CD4-positive, alpha-beta T cell treated with Interleukin-6 at 100 ng/mL for 8 hours (primary cell): ENCODE measurements around the gene FGF10.

Source experiments
- DNase-seq: peaks from one replicate; pipeline ENCODE4 v3.0.0-alpha.2; 2020; ENCODE audit warnings: mixed read lengths, low spot score

FGF10 gene

DNA sequence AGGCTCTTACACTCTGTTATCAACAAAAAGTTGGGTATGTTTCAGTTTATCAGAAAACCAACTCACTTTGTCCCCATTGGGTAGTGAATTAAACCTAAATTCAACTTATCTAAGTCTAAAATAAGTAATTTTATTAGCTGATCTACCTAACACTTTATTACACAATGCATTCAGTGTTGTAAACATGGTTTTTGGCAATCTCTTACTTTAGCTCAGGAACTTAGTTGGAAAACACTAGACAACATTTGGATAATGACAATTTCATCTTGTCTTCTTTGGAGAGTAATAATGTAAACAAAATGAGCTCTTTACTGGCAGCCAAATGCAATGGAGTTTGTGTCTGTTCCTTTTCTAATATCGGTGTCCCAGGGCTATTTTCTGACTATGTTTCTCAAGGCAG, 33.0 kb downstream of the FGF10 start:
- no peak for DNase-seq

DNA sequence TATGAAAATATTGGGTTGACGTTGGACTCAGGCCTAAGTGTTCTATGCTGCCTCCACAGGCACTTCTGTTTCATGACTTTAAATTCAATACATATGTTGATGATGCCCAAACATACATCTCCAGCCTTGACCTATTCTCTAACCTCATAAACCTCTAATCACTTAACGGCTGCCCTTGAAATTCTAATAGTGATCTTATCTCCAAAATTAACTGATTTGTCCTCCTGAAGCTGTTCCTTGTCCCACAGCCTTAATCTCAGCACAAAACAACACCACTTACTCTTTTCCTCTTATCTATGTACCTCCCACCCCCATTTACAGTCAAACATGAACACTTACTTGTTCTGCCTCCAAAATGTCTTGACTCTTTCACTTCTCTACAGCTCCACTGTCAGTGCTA, 43.3 kb downstream of the FGF10 start:
- DNase-seq: no peak

DNA sequence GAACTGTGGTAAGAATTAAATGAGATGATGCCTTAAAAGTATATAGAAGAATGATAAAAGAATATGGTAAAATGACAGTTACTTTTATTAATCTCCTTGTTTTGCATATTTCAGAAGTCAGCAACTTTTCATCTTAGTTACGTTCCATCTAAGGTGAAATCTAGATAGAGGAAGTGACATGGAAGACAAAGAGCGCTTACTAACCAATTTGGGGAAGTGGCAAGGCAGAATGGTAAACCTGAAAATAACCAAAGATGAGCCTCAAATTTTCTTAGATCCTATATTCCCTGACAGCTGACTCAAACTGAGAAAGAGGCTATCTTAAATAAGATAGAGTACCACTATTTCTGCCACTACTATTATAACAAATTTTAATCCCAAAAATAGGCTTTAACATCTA, 52.5 kb downstream of the FGF10 start:
- DNase-seq: no peak

DNA sequence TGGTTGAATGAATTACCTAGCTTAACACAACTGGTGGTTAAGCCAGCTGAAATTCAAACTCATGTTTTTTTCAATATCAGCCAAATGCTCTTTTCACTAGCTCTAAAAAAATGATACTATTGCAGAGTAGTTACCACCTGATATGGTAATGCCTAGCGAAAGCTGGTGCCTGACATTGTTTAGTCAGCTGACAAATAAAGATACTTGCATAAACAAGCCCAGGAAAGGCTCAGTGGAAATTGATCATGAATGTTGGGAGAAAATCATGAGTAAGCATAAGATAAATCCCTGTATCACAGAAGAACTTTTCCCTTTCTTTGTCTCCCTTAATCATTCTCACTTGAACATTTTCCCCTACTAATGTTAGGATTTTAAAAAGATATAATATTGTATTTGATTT, 54.6 kb downstream of the FGF10 start:
- DNase-seq: no peak

DNA sequence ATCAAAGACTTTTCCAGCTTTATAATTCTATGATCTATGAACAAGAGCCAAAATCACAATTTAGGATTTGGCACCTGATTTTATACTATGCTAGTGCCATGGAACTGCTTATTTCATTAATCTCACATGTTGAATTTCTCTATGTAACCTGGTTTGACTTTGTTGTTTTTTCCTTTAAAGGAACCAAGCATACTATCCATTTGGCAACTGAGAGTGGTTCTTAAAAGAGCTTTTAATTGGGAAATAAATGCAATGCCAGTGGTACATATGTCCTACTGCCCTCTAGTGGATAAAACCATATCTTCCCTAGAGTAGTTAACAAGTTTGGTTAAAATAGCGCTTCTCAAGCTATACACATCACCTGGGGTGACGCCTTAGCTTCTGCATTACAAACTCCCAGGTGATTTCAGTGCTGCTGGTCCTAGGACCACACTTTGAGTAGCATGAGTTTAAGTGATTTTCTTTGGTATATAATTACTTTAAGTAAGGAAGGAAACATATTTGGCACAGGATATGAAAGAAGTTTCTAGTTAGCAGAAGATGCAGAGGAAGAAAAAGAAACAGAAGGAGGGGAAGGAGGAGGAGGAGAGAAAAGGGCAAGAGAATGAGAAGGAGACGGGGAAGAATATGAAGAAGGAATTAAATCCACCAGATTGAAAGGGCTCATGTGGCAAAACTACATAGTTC, 56.8 kb downstream of the FGF10 start:
- no peak for DNase-seq

DNA sequence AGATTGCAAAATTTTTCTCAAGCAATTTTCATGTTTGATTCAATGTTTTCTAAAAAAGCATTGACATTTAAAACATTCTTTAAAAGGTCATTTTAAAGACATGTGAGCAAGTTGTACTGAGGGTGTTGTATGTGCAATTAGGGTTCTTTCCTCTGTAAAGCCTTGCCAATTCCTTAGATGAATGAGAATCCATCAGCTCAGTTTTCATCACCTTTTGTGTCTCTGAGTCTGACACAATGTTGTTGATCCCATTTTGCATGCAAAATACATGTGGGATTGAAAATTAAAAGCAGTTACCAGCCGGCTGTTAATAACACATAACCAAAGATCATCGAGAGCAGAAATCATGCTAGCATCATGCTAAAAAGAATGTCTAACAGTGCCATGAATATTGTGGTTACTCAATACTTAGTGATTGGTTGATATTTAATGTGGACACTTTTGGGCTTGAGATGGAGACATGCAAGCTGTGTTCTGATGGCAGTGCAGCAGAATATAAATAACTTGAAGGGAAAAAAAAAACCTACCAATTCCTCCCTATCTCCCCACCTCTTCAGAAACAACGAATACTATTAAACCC, 57.7 kb downstream of the FGF10 start:
- DNase-seq: no peak

DNA sequence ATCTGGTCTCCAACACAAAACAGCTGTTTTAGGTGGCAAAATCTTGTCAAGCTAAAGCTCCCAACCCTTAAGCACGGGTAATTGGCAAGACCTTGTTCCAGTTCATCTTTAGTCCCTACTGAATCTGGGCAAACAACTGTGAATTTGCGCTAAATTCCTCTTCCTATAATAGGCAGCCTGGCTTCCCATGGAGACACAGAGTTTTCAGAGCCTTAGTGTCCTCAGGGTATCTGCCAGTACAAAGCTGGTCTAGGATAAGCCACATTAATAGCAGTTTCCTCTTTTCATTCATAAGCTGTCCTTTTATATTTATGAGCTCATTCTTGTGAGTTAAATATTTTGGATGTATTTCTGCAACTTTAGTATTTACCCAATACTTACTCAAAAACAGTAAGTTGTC, 59.5 kb downstream of the FGF10 start:
- no peak for DNase-seq

DNA sequence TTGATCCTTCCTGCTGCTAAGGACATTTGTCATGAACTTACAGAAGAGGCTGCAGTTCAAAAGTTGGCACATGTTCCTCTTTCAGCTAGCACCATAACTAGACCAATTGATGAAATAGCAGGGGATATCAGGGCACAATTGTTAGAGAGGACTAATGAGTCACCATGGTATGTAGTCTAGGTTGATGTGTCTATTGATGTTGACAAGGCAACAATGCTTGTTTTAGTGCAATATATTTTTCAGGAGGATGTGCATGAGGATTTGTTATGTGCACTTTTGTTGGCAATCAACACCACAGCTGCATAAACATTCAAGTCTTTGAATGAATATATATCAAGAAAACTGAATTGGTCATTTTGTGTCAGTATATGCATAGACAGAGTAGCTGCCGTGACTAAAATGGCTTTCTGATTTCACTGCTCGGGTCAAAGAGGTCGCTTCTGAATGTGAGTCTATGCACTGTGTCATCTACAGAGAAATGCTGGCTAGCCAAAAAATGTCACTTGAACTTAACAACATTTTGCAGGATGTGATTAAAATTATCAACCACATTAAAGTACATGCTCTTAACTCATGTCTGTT, 68.0 kb downstream of the FGF10 start:
- no peak for DNase-seq

DNA sequence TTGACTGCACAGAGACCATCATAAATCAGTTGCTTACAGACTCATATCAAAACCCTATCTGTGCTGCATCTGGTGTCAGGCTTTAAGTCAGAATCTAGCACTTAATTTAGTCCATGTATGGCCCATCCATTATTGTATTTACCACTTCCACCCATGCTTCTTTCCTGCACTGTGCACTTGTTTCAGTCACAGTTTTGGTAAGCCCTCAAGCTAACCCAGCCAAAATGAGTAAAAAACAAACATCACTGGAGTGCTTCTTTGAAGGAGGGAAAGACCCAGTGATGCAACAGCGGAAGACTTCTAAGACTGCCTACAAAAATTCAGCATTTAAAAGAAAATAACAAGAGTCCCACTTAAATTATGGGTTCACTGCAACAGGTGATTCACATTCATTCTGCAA, 69.0 kb downstream of the FGF10 start:
- DNase-seq: no peak

DNA sequence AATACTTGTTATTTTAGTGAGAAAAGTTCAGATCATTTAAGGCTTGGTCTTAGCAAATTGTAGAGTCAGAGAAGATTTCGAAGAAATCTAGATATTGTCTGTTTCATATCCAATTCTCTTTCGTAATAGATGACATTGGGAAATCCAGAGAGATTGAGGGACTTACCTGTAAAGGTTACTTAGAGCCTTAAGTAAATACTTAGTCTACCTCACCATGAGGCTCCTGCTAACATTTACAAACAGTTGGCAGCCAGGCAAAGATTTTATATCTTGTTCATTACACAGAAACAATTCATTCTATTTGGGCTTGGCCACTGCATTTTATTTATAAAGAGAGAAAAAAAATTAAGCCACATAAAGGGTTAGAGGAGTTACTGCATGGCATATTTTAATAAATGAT, 70.3 kb downstream of the FGF10 start:
- DNase-seq: no peak

DNA sequence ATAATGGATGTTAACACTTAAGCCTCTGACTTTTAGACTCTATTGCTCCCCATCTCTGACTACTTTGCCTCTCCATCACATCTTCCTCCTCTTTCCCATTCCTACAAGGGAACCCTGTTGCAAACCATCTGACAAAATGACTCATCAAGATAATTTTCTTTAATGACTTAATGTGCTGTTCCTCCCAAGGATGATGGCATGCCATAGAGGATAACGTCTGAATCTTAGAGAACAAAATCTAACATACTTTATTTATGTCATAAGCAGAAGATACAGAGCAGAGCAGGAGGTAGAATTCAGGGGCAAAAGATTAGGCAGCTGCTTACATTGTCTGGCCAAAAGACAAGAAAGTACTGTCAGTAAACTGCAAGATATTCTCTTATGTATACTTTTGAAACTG, 76.8 kb downstream of the FGF10 start:
- no peak for DNase-seq

DNA sequence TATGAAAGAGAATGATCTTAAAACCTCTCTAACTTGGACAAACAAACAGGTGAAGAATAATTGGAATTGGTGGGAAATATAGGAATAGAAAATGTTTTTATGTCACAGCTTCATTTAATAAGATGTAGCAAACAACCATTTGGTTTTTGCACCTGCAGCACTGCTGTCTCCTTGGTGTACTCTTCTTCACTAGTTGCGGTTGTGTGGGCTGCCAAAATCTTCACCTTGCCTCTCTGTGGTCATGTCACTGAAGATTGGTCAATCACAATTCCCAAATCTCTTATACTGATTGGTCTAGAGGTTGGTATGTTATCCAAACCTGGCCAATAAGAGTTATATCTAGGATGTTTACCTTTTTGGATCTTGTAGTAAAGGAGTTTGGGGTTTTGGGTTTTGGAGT, 88.7 kb downstream of the FGF10 start:
- DNase-seq: no peak

DNA sequence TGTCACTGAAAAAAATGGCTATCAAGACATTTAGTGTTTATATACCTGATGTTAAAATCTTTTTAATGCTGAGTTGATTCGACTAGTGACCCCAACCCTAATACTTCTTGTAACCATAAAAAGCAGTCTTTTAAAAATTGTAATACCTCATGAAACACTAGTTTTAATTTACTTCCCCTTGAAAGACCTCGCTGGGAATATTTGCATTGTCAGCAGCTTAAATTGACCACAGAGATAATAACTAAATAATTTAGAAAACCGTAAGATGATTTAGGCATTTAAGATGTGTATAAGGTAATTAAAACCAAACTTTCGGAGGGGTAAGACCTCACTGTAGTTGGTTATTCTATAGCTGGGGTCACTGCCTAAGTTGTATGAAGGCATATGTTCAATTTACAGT, 89.8 kb downstream of the FGF10 start:
- no peak for DNase-seq

DNA sequence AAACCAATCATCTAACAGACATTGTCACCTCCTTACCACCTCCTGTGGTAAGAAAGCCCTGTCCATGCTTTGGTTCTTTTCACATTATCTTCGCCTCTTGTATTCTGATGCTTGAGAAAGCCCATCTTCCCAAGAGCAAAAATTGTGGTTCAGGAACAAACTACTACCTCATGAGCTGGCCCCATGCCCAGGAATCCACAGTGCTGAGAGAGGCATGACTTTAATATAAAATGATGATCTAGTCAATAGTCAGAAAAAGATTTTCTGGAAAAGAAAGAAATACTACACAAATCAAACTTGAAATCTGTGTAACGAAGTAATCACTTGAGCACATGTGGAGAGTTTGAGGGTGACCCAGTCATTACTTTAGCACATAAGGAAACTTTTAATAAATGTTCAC, 94.7 kb downstream of the FGF10 start:
- DNase-seq: no peak

DNA sequence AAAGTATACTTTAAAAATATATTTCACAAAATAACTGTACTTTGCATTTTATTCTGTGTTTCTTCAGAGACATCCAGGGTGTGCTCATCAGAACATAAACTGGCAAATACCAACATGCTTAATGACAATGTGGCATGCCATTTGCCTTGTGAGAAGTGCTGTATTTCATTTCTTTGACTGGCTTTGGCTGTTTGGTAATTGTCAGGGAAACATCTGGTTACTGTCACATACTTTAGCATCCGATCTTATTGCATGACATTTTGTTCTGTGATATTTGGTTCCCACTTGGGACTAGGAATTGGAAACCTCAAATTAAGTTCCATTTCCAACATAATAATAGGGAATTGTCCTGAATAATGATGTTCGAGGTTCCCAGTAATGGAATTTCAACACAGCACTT, 96.5 kb downstream of the FGF10 start:
- no peak for DNase-seq

DNA sequence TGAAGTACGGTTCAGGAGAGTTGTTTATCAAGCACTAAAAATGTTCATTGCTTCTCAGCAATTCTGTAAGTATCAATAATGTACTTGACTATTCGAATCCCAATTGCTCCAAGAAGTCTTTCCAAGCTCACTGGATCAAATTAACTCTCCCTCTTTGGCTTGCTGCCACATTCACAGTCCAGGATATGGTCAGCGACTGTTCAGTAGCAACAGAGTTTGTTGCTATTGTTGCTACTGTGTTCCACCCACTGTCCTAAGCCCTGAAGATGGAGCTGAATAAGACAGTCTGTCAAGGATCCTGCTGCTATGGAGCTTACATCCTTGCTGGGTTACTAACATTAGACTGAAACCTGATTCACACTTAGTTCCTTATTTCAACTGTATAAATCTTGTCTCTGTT, 110.8 kb downstream of the FGF10 start:
- no peak for DNase-seq

DNA sequence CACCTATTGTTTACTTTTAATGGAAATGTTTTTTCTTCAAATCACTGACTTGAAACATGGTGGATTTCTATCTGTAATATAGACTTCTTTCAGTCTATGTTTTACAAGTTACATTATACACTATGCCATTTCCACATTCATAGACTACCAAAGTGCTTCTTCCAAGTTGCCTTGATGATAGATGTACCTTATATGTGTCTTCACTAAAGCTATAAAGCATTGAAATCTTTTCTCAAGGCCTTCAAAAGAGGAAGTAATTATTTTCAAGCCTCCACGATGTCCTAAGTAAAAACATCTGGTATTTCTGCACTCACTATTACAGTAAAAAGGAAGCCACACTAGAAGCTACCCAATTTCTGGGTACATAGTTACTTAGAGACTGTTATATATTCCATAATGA, 113.3 kb downstream of the FGF10 start:
- no peak for DNase-seq

DNA sequence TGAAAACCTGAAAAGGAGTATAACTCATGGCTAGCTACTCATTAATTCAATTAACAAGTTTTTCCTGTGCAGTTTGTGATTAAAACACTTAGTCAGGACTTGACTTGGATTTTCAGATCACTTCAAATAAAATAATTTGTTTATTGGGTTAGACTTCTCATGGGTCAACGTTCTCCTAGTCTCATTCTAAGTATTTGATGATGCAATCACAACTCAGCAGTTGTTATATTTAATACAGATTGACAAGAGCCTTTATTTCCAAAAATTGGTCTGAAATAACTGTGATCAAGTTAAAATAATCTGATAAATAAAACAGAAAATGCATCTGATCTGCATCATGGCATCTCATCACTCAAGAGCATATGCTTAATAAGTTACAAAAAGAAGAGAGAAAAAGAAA, 113.9 kb downstream of the FGF10 start:
- DNase-seq: no peak

DNA sequence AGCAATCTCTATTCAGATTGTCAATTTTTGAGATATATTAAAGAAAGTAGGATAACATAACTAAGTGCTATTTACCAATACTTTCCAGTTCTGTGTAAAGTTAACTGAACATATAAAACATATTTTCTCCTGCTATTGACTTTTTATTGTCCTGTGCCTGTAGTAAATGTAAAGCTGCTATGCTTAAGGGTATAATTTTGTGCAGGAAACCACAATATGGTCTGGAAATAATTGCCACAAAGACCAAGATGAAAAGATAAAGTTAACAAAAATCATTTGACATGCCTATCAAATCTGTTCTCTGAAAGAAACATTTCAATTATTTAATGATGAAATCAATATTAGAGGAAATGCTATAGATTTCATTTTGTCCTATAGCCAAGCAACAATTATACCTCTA, 121.3 kb downstream of the FGF10 start:
- no peak for DNase-seq

DNA sequence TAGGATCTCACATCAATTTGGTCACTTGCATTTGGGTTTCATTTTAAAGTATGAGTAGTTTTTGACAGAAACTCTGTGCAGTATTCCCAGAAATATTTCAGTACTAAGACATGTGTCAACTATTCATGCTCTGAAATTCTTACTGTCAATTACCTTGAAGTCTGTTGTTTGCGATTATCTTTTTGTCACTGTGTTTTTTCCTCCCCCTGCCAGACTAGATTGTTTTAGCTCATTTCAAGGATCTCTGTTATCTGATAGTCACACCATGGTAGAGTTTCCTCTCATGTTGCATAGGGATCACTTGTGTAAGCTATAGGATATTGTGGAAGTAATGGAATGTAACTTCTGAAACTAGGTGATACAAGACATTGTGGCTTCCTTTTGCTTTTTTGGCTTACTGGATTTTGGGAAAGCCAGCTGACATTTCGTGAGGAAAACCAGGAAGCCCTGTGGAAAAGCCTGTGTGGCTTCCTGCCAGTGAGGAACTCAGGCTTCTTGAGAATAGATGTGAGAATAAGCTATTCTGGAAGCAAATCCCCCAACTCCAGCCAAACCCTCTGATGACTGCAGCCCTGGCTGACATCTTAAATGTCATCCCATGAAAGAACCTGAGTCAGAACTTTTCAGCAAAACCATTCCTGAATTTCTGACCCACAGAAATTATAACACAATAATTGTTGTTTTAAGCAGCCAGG, 122.2 kb downstream of the FGF10 start:
- no peak for DNase-seq

DNA sequence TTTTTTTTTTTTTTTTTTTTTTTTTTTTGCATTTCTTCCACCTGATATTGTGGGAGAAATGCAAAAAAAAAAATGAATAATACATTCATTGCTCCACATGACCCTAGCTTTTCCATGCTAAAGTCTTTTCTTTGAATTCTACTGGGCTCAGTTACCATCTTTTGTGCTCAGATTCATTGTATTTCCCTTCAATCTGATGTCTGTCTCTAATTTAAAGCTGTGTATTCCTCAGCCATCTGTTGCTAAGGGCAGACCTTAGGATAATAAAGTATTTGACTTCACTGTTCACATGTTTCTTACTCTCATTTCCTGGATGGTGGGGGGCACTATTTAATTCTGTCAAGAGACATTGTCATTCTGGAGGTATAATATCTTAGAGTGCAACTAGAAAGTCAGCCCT, 123.5 kb downstream of the FGF10 start:
- DNase-seq: no peak

DNA sequence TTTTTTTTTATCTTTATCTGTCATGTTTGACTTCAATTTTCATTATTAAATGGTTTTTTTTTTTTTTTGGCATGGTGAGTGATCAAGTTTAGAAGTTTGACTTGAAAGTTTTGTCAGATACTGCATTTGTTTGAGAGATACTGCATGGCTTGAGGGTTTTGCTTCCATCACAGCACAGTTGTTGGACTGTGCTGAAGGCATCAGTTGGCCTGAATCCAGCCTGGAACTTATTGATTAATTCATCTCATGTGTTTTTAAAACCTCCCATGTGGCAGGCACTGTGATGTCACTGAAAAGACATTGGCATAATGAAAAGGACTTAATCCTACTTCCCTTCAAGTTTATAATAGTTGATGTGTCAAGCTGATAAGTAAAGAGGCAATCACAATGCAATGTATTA, 128.4 kb downstream of the FGF10 start:
- DNase-seq: no peak

DNA sequence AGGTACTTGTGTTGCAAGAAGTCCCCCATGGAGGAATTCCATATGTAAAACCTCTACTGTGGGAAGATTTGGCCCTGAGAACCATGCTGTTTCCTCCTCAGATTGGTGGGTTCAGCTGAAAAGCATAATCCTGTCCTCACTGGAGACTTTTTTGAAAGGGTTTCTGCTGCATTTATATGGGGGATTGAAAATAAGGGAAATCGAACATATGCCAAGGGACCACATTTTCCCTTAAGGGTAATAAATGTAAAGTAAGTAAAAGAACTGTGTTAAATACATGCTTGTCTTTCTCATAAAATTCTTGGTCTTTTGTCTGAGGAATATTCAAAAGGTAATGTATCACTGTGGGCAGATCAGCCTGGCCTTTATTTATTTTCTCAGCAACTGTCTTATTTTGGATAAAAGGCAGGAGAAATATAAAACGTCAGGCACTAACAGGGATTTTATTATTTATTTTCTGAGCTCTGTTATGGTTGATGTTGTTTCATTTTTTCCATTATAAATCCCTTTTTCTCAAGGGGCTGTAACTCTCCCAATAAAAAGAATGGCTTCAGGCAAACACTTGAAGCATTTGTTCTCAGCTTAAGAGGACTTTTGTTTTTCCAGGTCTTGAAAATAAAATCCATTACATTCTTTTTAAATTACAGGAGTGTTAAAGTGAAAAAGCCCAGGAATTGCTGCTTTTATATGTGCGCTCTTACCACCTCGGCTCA, 131.4 kb downstream of the FGF10 start:
- DNase-seq: no peak
